Activated T-helper 9 cell treated with anti-CD3 and anti-CD28 coated beads, Interleukin-2, amount 50 U/mL, for 16 hours (primary cell): ENCODE results near the gene MCEE.
"Not testable (repeated sequence)": the region's sequence is repeated elsewhere in the genome, so short reads cannot be mapped to it uniquely, and the experiment has no call there.

ENCODE experiments used
- DNase-seq: peaks from one replicate; pipeline ENCODE4 v3.0.0-alpha.2; 2020; ENCODE audit warnings: low read depth

MCEE gene

GRCh38 chr2:71130152-71130904 is at the start of gene MCEE, which contains the start of gene MPHOSPH10:
Gene MCEE, minus strand, starts transcription at chr2:71130229. Its CDS starts 10 bp downstream, at chr2:71130219.
Gene MPHOSPH10, plus strand, starts transcription at chr2:71130634. Its CDS starts 32 bp downstream, at chr2:71130666.
- DNase-seq, result peak; percentile 83

- DNase-seq, result not testable (repeated sequence)
Observed at GRCh38 chr2:71178836-71179235, 48.8 kb upstream of the MCEE start.

- DNase-seq, result no peak
Observed at GRCh38 chr2:71174207-71174606, 44.2 kb upstream of the MCEE start.

- no peak for DNase-seq
Observed at GRCh38 chr2:71173096-71173495, 43.1 kb upstream of the MCEE start.

- DNase-seq, result no peak
Observed at GRCh38 chr2:71166812-71167211, 36.8 kb upstream of the MCEE start.

- DNase-seq, result peak; percentile 28
Observed at GRCh38 chr2:71157124-71157793, 27.2 kb upstream of the MCEE start.

- DNase-seq, result no peak
Observed at GRCh38 chr2:71156573-71156972, 26.5 kb upstream of the MCEE start.

GRCh38 chr2:71155846-71156245 is 25.8 kb upstream of the MCEE start:
- DNase-seq, result no peak

GRCh38 chr2:71154798-71155197 is 24.8 kb upstream of the MCEE start:
- no peak for DNase-seq

- DNase-seq, result no peak
Observed at GRCh38 chr2:71154279-71154678, 24.2 kb upstream of the MCEE start.

GRCh38 chr2:71153585-71154224 is 23.7 kb upstream of the MCEE start:
- DNase-seq, result no peak

GRCh38 chr2:71151620-71152019 is 21.6 kb upstream of the MCEE start:
- DNase-seq, result no peak

GRCh38 chr2:71150082-71150816 is 20.2 kb upstream of the MCEE start:
- no peak for DNase-seq

GRCh38 chr2:71148506-71149063 is 18.6 kb upstream of the MCEE start:
- DNase-seq, result no peak

GRCh38 chr2:71143782-71144181 is 13.8 kb upstream of the MCEE start:
- DNase-seq, result no peak

GRCh38 chr2:71136174-71136573 is 6.1 kb upstream of the MCEE start:
- DNase-seq, result no peak

- no peak for DNase-seq
Observed at GRCh38 chr2:71133603-71134002, 3.6 kb upstream of the MCEE start.

- DNase-seq, result not testable (repeated sequence)
Observed at GRCh38 chr2:71131387-71132166, 1.5 kb upstream of the MCEE start.

GRCh38 chr2:71130905-71131244 is 846 bp upstream of the MCEE start:
- DNase-seq, result no peak

GRCh38 chr2:71129902-71130151 is 202 bp downstream of the MCEE start:
- no peak for DNase-seq

- DNase-seq, result no peak
Observed at GRCh38 chr2:71129114-71129901, 721 bp downstream of the MCEE start.
